Measurements from ENCODE around the gene PTPRJ. TPM values are rescaled to one million over a fixed set of nuclear protein-coding genes. Genes with fewer than 3 reads are reported as not detected.

The PTPRJ gene
- total and polyA plus RNA-seq, 2 of the 13 experiments (the other 11 are each of a cell fraction or from before 2014, with no cell fraction given): 1.0 to 1.2 TPM

GRCh38 chr11:48216510-48216909 lies 236.2 kb downstream of the PTPRJ start, which contains the start of gene OR4B1:
Gene OR4B1 (plus strand): TSS chr11:48216810. CDS start chr11:48216810, 0 bp downstream.
- 0% methylated on average over 2 of the region's 2 CpGs for WGBS (ENCODE audit: low lambda C conversion rate)
- in situ Hi-C loops (cut with HindIII; ENCODE audit: extremely low pct_ligation_motif_present, low pct_unique_long_range_greater_than_20kb): no loop called here
- intact Hi-C loops (cut with micrococcal nuclease; ENCODE audit: unreplicated experiment): no loop called here
- H3K9ac ChIP-seq (ENCODE audit: insufficient read depth, low read depth, low read length): no peak within 1 kb of the TSS
- ATAC-seq (no peak), FAIRE-seq (no peak), DNase-seq (ENCODE audit: low spot score) (no peak)
- no peaks in the 10 kb centered on the region; a peak in 1 of 5 replicates for H3K27me3 ChIP-seq (ENCODE audit: control insufficient read depth in 1 of 2, insufficient read depth in 2 of 2, low read length in 2 of 2)
- TF ChIP-seq ERF (CRISPR knock-in tag; IDR thresholded peaks at IDR 0.05): no peak
- no peak for TF ChIP-seq ZNF891 (CRISPR knock-in tag; IDR thresholded peaks at IDR 0.05)
- no peak for TF ChIP-seq PRMT3 (CRISPR knock-in tag; IDR thresholded peaks at IDR 0.05; ENCODE audit: borderline replicate concordance, low read depth)
- TF ChIP-seq ZNF781 (CRISPR knock-in tag; IDR thresholded peaks at IDR 0.05; ENCODE audit: borderline replicate concordance, not compliant biosample characterization): no peak
- TF ChIP-seq POGK (CRISPR knock-in tag; conservative IDR thresholded peaks at IDR 0.05): no peak
- TF ChIP-seq ZNF460 (CRISPR knock-in tag; IDR thresholded peaks at IDR 0.05; ENCODE audit: borderline replicate concordance): no peak
- TF ChIP-seq YY1 (IDR thresholded peaks at IDR 0.05; ENCODE audit: insufficient read depth, insufficient replicate concordance, low read depth, low read length): no peak
- no peak for TF ChIP-seq GLMP (CRISPR knock-in tag; IDR thresholded peaks at IDR 0.05; ENCODE audit: borderline replicate concordance)
- TF ChIP-seq CBX5 (CRISPR knock-in tag; IDR thresholded peaks at IDR 0.05; ENCODE audit: borderline replicate concordance): no peak
- H3K4me1 ChIP-seq (ENCODE audit: insufficient read depth, low read length): no peaks in the 10 kb centered on the region
- no peak within 1 kb of the TSS for H3K27ac ChIP-seq (ENCODE audit: extremely low read length, insufficient read depth, low read length)
- H3K79me2 ChIP-seq (ENCODE audit: insufficient read depth, low read length): no peaks in the 10 kb centered on the region
- H3K36me3 ChIP-seq (replicated peaks in 1 of 2; ENCODE audit: control insufficient read depth in 1 of 2, insufficient read depth in 2 of 2, low read length in 2 of 2): no peaks in the 10 kb centered on the region
- ChIA-PET CTCF (ENCODE audit: low intra/inter-chr PET ratio, low total read pairs) (no interaction called here), POLR2A (no interaction called here)
- no peak within 1 kb of the TSS for H2AFZ ChIP-seq (ENCODE audit: low read length)
- no peak within 1 kb of the TSS for H3K4me3 ChIP-seq (replicated peaks in 1 of 3; ENCODE audit: insufficient read depth in 1 of 3, low read depth in 2 of 3, low read length in 3 of 3)
- BruUV-seq (replicated peaks): no TSS peak
- H4K20me1 ChIP-seq (ENCODE audit: insufficient read depth, low read length): no peaks in the 10 kb centered on the region
- no peaks in the 10 kb centered on the region for H3K9me3 ChIP-seq (ENCODE audit: low read length)
- no peak within 1 kb of the TSS for H3K4me2 ChIP-seq (ENCODE audit: low read depth, low read length)

MicroRNAs within 50 kb of the gene (microRNA counts, 767-probe panel; counts per million panel counts)
- not detected for microRNA hsa-miR-3161

Small RNAs within 50 kb of the gene (microRNA-seq; reads per million reads assigned to microRNA genes)
- not detected for gene MIR3161

Small RNAs within 50 kb of the gene (small RNA-seq; reads per million reads assigned to genes)
- gene MIR3161 (ENCODE audit: insufficient read depth in 2 of 3, insufficient read length in 3 of 3, low read depth in 2 of 3, low replicate concordance in 1 of 3): 0 reads per million in 3 experiments

Other genes starting within 250 kb of the PTPRJ start
- 44.4 and 72.1 TPM in 2 replicates for gene FNBP4, start 213.2 kb upstream of the PTPRJ start, total RNA-seq (2016; rRNA removed; fragmentation: Illumina TruSeq; extraction: Trizol)
- 128 and 137 TPM in 2 replicates for gene FNBP4, start 213.2 kb upstream of the PTPRJ start, polyA plus RNA-seq (2011; rRNA removed)
- 43.5 and 90.2 TPM in 2 replicates for gene NUP160, start 132.2 kb upstream of the PTPRJ start, total RNA-seq (2016; rRNA removed; fragmentation: Illumina TruSeq; extraction: Trizol)
- 24.3 and 28.3 TPM in 2 replicates for gene NUP160, start 132.2 kb upstream of the PTPRJ start, polyA plus RNA-seq (2011; rRNA removed)
- gene OR4B1, start 236.3 kb downstream of the PTPRJ start, total RNA-seq (2016; rRNA removed; fragmentation: Illumina TruSeq; extraction: Trizol): not detected in 2 replicates
- gene OR4B1, start 236.3 kb downstream of the PTPRJ start, polyA plus RNA-seq (2011; rRNA removed): not detected in 2 replicates